ENCODE data around the gene RAB31. TPM values are rescaled to one million over a fixed set of nuclear protein-coding genes. Genes with fewer than 3 reads are reported as not detected.

Gene RAB31
- total RNA-seq, 1 donor from 2014 or later, result 27.2 TPM

DNA sequence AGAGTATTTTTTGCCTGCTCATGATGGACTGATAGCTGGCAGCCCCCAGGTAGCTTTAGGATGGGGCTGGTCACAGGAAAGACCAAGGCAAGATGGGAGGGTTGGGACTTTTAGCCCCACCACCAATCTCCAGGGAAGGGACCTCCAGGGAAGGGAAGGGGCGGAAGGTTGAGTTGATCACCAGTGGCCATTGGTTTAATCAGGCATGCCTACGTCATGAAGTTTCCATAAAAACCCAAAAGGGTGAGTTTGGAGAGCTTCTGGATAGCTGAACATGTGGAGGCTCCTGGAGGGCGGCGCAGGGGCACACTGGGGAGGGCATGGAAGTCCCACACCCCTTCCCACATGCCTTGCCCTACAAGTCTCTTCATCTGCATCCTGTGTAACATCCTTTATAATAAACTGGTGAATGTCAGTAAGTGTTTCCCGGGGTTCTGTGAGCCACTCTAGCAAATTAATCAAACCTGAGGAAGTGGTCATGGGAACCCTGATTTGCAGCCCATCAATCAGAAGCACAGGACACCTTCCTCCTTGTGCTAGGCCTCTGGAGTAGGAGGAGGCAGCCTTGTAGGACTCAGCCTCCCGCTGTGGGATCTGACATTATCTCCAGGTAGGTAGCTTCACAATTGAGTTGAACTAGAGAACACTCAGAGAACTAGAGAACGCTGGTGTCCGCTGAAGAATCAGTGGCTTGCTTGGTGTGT is 30.3 kb downstream of the RAB31 start:
- no peak for DNase-seq

DNA sequence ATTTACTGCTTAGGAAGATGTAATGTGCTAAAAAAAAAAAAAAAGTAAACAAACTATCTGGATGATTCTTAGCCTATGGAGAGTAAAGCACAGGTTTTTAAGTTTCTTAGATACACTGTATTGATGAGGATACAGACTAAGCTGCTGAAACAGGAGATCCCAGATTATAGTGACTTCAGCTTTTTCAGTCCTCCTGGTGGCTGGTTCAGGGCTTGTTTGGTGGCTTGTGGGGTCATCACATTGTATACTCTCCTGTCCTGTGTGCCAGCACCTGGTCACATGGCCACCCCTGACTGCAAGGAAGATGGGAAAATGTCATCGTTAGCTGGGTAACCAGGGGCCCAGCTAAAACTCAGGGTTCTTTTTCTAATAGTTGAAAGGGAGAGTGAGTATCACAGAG is 31.4 kb downstream of the RAB31 start:
- no peak for DNase-seq

DNA sequence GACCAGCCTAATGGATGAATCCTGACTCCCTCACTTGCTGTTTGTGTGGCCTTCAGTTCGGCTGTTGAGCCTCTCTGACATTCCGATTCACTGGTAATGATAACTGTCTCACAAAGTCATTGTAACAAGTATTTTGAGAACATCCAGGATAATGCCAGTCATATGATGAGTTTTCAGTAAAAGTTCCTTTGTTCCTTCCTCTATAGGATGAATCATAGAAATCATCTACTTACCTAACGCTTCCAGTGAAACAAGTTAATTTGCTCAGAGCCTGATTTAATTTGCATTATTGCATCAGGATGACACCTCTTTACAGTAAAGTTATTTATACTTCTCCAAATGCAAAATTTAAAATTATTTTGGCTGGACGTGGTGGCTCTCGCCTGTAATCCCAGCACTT is 32.0 kb downstream of the RAB31 start:
- peak; percentile 22 for DNase-seq

DNA sequence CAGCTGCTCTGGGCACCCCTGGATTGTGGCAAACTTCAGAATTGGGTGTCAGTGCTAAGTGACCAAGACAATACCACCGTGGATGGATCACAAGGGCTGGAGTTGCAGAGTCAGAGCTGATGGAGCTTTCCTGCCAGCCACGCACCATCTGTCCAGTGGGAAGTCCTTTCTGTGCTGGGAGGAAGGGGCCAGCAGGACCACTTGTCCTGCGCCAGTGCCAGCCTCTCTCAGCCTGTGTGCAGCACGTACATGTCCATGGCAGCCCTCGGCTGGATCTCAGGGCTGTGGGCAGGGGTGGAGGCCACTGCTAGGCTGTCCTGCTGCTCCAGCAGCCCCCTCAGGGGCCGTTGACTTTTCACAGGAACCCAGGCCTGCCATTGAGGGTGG is 33.3 kb downstream of the RAB31 start:
- no peak for DNase-seq

DNA sequence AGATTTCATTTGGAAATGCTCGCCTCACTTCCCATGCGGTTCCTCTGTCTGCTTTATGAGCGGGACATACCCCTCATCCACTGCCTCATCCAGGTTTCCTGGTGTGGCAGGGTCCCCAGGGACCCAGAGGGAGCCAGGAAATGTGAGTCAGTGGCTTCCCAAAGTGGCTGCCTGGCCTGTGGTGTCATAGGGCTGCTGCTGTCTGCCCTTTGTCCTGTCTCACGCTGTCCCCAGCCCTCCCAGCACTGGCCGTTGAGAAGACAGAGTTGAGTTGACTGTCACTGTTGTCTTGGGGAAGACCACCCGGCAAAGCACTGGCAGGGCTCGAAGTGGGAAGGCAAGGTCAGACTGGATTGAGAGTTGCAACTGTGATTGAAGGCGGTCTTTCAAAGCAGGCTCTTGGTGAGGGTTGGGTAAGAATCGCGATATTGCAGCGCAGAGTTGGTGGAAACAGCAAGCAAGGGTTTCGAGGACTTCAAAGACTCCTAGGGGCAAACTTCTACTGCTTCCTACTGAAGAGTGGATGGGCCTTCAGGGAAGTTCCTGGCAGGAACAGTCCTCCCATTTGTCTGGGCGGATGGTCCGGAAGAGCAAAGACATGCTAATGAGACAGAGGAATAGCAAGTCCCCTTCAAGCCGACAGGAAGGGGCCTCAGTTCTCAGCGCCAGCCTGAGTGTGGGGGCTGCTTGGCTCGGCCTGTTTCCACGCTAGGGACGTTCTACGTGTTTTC is 33.9 kb downstream of the RAB31 start:
- DNase-seq, result peak; percentile 60

DNA sequence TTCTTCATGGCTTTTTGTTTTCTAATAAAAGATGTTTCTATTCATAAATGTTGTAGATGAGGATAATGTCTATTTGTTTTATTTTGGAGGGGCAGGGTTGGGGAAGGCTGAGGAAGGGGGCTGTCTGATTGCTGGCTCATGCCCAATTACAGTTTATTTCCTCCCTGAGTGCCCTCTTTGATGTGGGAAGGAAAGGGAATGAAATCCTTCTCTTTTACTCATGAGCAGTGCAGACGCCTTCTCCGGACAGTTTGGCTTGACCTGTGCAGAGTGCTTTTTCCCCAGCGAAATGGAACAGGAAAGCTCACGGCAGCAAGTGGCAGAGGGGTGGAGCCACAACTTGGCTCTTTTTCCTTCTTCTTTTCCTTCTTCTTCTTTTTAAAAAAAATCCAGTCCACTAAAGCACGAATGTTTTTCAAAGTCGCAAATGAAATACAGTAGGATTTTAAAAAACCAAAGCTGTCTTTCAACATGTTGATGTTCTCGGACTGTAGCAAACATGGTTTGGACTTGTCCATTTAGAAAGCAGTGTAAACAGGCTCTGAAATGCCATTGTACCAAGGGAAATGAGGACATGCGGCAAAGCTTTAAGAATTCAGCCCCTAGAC is 34.5 kb downstream of the RAB31 start:
- peak; percentile 61 for DNase-seq

DNA sequence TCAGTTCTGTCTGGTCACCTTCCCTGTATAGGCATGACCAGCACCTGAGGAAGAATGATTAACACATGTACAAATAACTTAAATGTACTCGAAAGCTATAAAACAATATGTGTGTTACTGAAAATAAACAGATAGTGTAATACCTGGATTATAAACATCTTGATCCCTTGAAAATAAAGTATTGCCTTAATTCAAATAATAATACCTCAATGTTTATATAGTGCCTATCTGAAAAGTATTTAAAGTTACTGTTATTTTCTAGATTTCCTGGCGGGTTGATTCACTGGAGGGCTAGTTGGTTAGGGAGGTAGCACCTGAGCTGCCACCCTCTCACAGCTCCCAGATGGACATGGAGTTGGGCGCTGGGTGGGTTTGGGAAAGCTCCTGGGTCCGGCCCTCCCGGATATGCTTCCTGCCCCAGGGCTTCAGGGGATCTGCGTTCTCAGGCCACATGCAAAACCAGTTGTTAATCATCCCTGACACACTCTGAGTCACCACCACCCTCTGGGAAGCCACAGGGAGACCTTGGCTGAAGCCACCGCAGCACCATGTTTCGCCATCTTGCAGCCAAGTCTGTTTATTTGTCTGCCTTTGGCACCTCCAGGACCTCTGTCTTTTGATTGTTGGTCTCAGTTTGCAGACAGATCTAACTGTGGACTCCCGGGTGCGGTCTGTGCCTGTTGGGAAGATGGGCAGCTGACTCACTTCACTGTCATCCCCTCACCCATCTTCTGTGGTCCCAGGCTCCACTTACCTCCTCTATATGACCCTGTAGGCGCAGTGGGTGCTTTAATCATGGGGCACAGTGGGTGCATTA is 35.3 kb downstream of the RAB31 start:
- peak; percentile 87 for DNase-seq

DNA sequence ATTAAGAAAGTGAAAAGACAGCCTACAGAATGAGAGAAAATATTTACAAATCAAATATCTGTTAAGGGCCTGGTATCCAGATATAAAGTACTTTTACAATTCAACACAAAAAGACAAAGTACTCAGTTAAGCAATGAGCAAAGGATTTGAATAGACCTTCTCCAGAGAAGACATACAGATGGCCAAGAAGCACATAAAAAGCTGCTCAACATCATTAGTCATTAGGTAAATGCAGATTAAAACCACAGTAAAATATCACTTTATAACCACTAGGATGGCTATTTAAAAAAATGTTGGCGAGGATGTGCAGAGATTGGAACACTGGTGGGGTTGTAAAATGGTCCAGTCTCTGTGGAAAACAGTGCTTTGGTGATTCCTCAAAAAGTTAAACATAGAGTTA is 38.9 kb downstream of the RAB31 start:
- DNase-seq, result no peak

DNA sequence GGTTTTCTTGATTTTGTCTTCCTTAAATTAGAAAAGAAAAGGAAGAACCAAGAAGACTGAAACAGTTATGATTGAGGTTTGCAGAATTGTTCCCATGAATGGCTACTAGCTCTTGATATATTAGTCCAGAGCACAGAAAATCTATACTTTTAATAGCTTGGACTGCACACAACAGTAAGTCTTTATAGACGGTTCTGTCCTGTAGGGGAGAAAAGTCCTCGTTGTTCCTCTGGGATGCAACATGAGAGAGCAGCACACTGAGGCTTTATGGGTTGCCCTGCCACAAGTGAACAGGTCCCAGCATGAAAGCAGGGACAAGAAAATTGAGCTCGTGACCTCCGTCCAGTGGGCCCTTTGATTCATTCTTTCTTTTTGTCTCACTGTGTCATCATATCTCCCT is 41.5 kb downstream of the RAB31 start:
- DNase-seq, result no peak

DNA sequence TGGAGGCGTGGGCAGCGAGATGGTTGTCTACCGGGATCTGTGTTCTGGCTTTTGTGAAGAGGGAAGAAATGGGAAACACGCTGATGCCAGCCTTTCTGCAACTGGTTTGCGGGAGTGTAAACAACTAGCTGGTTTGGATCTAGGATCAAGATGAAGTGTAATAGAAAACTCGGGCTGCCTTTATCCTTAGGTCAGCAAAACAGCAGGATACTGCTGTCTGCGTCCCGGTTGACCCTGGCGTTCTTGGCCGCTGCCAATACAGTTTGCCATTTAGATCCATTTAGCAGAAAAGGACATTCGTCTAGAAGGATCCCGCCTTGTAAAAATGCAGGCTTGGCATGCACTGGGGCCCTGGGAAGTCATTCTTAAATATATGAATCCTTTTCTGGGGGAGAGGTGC is 42.0 kb downstream of the RAB31 start:
- no peak for DNase-seq

DNA sequence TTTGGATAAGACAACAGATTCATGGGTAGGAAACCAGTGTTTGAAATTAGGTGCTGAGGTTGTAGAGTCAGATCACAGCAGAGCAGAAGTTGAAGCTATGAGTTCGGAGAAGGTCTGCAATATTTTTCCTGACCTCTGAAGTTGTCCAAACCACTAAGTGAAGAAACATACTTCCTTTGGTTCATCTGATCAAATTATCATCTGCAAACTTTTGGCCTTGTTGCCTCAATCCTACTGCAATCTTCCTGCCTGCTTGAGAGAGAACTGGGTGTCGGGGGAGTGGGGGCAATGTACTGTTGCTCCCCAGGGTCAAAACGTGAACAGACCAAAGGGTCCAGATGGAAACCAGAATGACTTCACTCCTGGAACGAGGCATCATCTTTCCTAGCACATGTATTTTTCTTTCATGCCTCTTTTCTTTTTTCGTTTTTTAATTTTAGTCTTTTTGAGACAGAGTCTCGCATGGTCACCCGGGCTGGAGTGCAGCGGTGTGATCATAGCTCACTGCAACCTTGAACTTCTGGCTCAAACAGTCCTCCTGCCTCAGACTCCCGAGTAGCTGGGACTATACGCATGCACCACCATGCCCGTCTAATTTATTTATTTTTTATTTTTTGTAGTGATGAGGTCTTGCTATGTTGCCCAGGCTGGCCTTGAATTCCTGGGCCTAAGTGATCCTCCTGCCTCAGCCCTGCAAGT is 42.7 kb downstream of the RAB31 start:
- no peak for DNase-seq

DNA sequence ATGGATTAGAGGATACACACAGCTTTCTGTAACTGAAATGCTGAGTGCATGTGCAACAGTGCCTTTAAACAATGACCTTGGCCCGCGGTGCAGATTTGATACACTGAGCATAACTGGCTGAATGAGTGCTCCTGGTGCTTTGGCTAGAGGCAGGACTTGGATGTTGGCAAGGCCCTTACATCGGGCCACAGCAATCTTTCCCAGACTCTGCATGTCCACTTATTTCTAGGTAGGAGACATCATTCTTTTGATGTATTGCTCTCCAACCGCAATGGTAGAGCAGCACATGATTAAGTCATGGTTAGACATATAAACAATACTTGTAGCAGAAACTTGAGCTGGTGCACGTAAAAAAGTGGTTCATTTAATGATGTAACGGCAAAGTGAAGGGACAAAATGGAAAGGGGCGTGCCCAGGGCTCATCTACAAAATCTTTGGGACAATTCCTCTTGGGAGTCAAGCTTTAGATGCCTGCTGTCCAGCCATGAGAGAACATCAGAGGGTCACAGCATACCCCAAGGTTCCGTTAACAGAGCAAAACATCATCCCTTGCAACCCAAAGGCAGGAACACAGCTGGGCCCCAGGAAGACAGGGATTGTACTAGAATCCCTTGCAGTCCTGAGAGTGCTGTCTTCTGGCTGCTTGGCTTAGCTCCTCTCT is 43.4 kb downstream of the RAB31 start:
- no peak for DNase-seq

DNA sequence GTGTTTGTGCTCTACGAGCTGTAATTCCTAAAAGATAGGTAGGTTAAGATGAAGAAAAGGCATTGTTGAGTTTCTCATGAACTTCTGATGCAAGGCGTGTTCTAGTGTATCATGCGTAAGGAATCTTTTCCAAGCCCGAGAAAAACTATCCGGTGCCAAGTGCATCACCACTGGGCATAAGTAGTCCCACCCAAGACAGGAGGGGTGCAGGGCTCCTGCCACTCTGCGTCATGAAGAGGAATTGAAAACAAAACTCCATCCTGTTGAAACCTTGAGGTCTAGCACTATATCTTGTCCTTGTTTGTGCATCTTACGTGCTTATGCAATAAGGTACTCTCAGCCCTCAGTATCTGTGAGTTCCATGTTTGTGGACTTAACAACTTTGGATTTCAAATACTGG is 45.7 kb downstream of the RAB31 start:
- DNase-seq, result no peak

DNA sequence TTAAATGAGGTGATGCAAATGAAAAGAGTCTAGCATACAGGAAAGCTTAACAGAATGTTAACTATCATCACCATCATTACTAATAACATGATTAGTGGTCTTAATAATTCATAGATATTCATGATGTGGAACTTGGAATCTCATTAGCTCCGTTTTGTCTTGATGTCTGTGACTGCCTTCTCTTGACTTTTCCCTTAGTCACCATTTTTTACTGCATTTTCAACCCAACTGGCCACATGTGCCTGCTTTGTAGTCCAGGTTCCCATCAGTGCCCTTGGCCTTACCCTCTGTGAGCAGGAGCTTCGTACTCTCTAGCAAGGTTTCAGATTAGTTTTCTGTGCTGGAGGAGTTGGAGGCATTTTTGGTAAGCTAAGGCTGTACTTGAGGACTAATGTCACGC is 47.0 kb downstream of the RAB31 start:
- no peak for DNase-seq

DNA sequence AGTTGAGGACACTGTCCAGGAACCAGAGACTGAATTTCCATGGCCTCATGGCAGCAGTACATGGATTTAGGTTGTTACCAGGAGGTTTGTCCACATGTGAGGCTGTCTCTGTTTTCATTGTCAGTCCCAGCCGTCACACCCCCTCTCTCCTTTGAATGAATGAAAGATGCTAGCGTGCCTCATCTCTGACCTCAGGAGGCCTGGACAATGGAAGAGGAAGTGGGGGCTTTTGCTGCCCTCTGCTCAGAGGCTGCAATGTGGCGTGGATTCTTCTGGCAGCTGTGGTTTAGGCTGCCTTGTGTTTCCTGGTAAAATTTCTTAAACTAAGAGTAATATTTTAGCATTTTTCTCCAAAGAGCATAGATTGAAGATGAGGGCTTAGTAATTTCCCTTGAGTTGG is 47.5 kb downstream of the RAB31 start:
- peak; percentile 86 for DNase-seq

DNA sequence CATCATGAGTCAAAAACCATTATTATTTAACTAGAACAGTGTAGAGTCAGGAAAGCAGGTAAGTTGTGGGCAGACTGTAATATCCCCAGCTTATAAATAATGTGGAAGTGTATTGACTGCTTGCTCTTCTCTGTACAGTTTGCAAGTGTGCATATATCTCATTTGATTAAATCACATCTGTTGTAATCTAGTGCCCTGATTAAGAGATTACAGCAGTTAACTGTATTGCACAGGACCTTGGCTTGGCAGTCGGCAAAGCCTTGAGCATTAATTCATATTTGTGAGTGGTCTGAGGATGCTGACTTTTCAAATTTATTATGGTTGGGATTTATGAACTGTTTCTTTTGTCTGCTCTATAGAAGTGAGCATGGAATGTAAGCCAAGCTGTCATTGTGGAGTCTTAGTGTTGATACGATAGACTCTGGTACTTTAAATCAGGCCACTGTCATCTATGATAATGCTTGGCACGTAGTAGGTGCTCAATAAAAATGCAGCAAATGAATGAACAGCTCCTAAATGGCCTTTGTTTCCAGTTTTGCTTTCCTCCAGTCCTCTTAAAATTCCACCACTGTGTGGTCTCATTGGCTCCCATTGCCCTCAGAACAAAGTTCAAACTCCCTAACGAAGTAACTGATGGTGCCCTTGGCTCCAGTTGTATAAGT is 48.3 kb downstream of the RAB31 start:
- no peak for DNase-seq

DNA sequence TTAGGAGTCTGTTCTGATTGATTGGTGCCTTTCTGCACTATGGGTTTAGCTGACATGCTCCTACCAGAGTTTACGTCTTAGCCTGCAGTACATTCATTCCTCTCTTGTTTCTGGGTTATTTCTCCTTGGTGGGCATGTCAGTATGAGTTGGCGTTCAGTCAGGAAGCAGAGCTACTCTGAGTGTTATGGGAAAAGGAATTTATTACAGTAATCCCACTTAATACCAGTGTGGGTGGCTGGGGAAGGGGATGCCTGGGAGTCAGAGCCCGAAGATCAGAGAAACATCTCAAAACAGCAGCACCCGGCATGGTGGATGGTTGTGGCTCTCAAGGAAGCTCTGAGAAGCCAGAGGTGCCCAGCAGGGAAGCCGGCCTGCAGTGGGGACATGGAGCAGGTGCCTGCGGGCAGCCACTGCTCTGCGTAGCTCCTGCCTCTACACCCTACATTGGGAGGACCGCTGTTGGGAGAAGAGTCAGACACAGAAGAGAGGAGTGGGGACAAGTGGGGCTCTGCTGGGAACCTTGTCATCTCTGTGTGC is 48.9 kb downstream of the RAB31 start:
- no peak for DNase-seq

DNA sequence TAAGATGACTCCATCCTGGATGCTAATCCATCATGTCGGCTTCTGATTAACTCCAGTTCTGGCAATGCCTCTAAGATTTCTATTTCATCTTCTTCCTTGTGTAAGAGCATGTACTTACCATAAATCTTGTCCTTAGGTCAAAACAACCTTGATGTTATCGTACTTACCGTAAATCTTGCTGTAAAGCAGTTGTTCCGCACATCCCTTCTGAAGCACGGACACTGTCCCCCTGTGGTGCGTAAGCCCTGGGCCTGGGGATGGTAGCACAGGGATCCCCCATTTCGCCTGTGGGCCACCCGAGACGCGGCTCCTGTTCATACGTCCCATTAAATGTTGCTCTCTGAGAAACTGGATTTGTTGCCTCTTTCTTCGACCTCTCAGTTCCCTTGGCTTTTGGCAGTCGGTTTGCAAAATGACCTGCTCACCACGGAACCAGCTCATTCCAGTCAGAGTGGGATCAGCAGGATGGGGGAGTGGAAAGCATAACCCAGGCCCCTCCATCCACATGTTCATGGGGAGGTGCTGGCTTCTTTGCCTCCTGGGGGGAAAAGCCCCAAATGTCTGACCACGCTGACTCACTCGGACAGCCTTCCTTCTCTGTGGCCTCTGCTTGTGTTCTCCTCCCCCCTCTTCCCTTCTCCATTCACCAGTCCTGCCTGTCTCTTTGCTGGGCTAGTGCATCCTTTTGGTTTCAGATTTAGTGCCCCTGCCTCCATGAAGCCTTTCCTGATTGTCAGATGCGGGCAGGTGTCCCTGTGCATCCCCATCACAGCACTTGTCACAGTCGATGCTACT is 49.9 kb downstream of the RAB31 start:
- no peak for DNase-seq

DNA sequence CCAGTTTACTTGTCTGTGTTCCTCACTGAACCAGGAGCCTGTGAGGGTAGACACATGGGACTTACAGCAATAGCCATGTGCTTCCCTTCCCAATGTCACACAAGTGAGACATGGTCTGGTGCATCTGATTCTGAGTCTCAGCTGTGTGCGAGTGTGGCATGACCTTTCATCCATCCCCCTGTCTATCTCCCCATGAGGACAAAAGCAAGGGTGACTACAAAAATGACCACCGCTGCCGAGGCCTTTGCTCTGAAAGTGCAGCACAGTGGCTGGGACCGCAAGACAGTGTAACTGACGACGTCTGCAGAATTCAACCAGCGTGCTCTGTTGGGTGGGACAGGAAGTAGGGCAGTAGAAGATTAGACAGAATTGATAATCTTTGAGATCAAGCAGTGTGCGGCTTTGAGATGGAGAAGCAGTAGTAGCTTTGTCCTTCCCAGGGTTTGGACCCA is 50.5 kb downstream of the RAB31 start:
- no peak for DNase-seq

DNA sequence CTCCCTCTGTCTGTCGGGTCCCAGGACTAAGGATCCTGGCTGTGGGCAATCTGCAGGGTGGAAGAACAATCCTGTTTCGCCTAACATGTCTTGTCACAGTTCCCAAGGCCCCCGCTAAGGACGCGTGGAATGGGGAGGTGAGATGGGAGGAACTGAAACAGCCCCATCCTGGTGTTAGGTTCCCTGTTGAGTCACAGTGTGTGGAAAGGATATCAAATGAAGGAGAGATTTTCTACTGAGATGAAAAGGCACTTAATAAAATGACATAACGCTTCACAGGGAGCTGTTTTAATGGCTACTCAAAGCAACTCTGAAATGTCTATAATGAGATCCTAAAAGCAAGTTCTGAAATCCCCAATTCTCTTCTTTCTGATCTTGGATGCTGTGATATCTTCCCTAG is 52.5 kb downstream of the RAB31 start:
- DNase-seq, result no peak

Data from dermis blood vessel endothelial cell (primary cell).